GM23338 (cell line): ENCODE data around the gene ETFB. TPM values are rescaled to one million over a fixed set of nuclear protein-coding genes. Genes with fewer than 3 reads are reported as not detected.

Experiments used
- ATAC-seq: fragments of 200-7000 bp; cut with Tn5 transposase; 3 replicates; pipeline ENCODE4 v1.9.1; 2020
- DNase-seq: peaks from one replicate; pipeline ENCODE4 v3.0.0-alpha.2; 2015; ENCODE audit warnings: low spot score
- H2AFZ ChIP-seq: fragments of 200-600 bp; sonication (generic); 2 replicates; pipeline ENCODE4 v1.8.0; 2016; ENCODE audit warnings: antibody characterized with exemption, mild to moderate bottlenecking, moderate library complexity
- H3F3A ChIP-seq: fragments of 200-600 bp; sonication (generic); replicated peaks from 2 replicates; pipeline ENCODE4 v1.8.0; 2017; ENCODE audit warnings: antibody characterized with exemption, mixed run types, low read depth
- H3K27ac ChIP-seq: fragments of 200-600 bp; sonication (generic); 2 replicates; pipeline ENCODE4 v1.6.1; 2016; ENCODE audit warnings: low read depth
- H3K27me3 ChIP-seq: fragments of 200-600 bp; sonication (generic); 2 replicates; pipeline ENCODE4 v1.8.0; 2016; ENCODE audit warnings: mild to moderate bottlenecking, mixed run types, moderate library complexity; ENCODE audit not compliant: insufficient read depth
- H3K36me3 ChIP-seq: fragments of 200-600 bp; sonication (generic); 2 replicates; pipeline ENCODE4 v1.8.0; 2016; ENCODE audit warnings: mild to moderate bottlenecking; ENCODE audit not compliant: insufficient read depth
- H3K4me1 ChIP-seq: fragments of 200-600 bp; sonication (generic); 2 replicates; pipeline ENCODE4 v1.8.0; 2016; ENCODE audit warnings: mild to moderate bottlenecking, moderate library complexity; ENCODE audit not compliant: insufficient read depth
- H3K4me2 ChIP-seq: fragments of 200-600 bp; sonication (generic); 2 replicates; pipeline ENCODE4 v1.7.1; 2017; ENCODE audit warnings: mixed run types
- H3K4me3 ChIP-seq: fragments of 200-600 bp; sonication (generic); 2 replicates; pipeline ENCODE4 v1.6.1; 2016; ENCODE audit warnings: mixed run types
- H3K79me2 ChIP-seq: fragments of 200-600 bp; sonication (generic); replicated peaks from 2 replicates; pipeline ENCODE4 v1.8.0; 2017; ENCODE audit warnings: mild to moderate bottlenecking; ENCODE audit not compliant: insufficient read depth
- H3K9me2 ChIP-seq: fragments of 200-600 bp; sonication (generic); 2 replicates; pipeline ENCODE4 v1.8.0; 2017; ENCODE audit not compliant: insufficient read depth
- H4K20me1 ChIP-seq: fragments of 200-600 bp; sonication (generic); replicated peaks from 2 replicates; pipeline ENCODE4 v1.8.0; 2017; ENCODE audit warnings: mild to moderate bottlenecking; ENCODE audit not compliant: insufficient read depth
- H3K27ac Mint-ChIP-seq: 2 replicates; pipeline ENCODE4 v1.8.0; 2020; ENCODE audit warnings: inconsistent platforms, mild to moderate bottlenecking, moderate library complexity, mixed read lengths
- H3K27me3 Mint-ChIP-seq: 3 replicates; pipeline ENCODE4 v1.8.0; 2022; ENCODE audit warnings: low read depth, mild to moderate bottlenecking, moderate library complexity, mixed read lengths, inconsistent platforms; ENCODE audit not compliant: insufficient read depth, poor library complexity
- H3K36me3 Mint-ChIP-seq: 3 replicates; pipeline ENCODE4 v1.8.0; 2021; ENCODE audit warnings: low read depth, mild to moderate bottlenecking, inconsistent platforms, moderate library complexity, mixed read lengths
- H3K4me1 Mint-ChIP-seq: 3 replicates; pipeline ENCODE4 v1.8.0; 2020; ENCODE audit warnings: mild to moderate bottlenecking, inconsistent platforms, mixed read lengths
- H3K4me3 Mint-ChIP-seq: 3 replicates; pipeline ENCODE4 v1.8.0; 2021; ENCODE audit warnings: moderate library complexity, mild to moderate bottlenecking, inconsistent platforms, mixed read lengths
- H3K9me3 Mint-ChIP-seq: 3 replicates; pipeline ENCODE4 v1.8.0; 2020; ENCODE audit warnings: moderate library complexity, mild to moderate bottlenecking, inconsistent platforms, mixed read lengths
- CREB1 ChIP-seq: fragments of 250-450 bp; sonication (Bioruptor Pico); IDR thresholded peaks from 2 replicates; pipeline ENCODE4 v1.5.0; 2020; ENCODE audit warnings: low read depth, mild to moderate bottlenecking, moderate library complexity
- ETS1 ChIP-seq: IDR thresholded peaks from 2 replicates; pipeline ENCODE4 v1.6.1; 2016; ENCODE audit warnings: antibody characterized with exemption
- EZH2 ChIP-seq: fragments of 200-600 bp; sonication (generic); IDR thresholded peaks from one replicate; pipeline ENCODE4 v1.8.0; 2017; ENCODE audit warnings: antibody characterized with exemption, mild to moderate bottlenecking, low read depth; ENCODE audit not compliant: unreplicated experiment
- EZH2phosphoT487 ChIP-seq: fragments of 200-600 bp; sonication (generic); IDR thresholded peaks from one replicate; pipeline ENCODE4 v1.8.1; 2018; ENCODE audit warnings: antibody characterized with exemption; ENCODE audit not compliant: unreplicated experiment
- NANOG ChIP-seq: IDR thresholded peaks from 2 replicates; pipeline ENCODE4 v1.6.1; 2016; ENCODE audit warnings: antibody characterized with exemption, borderline replicate concordance
- POLR2AphosphoS5 ChIP-seq: IDR thresholded peaks from 2 replicates; pipeline ENCODE4 v1.6.1; 2016; ENCODE audit warnings: antibody characterized with exemption, low read depth
- REST ChIP-seq: IDR thresholded peaks from one replicate; pipeline ENCODE4 v1.6.1; 2018; ENCODE audit warnings: antibody characterized with exemption; ENCODE audit not compliant: unreplicated experiment
- ZNF114 ChIP-seq: fragments of 250-450 bp; sonication (Bioruptor Pico); IDR thresholded peaks from 2 replicates; pipeline ENCODE4 v1.5.0; 2020; ENCODE audit warnings: mild to moderate bottlenecking, moderate library complexity
- ZNF331 ChIP-seq: fragments of 250-450 bp; sonication (Bioruptor Pico); IDR thresholded peaks from 2 replicates; pipeline ENCODE4 v1.5.0; 2020; ENCODE audit warnings: low read depth, mild to moderate bottlenecking, moderate library complexity
- polyA plus RNA-seq: library from polyadenylated mRNA; unstranded; fragments of >200 nt; fragmentation: Nextera tagmentation; extraction: Ambion mirVana; gene quantifications from 2 replicates; pipeline ENCODE4 v1.2.1, GENCODE V29; 2016
- total RNA-seq: library from RNA; depleted of rRNA; stranded (reverse); fragments of >200 nt; shearing (Covaris generic); gene quantifications from 2 replicates; pipeline ENCODE4 v1.2.3, GENCODE V29; 2014
- TF ChIP-seq, protein P1 (sequence below), 2 experiments: fragments of 200-600 bp in 1 of 2; sonication (generic) in 1 of 2; conservative IDR thresholded peaks; 2 replicates each; pipeline versions ENCODE4 v1.5.1 to v1.6.1; 2016 to 2017; ENCODE audit warnings: antibody characterized with exemption in 2 of 2, low read depth in 2 of 2, mild to moderate bottlenecking in 2 of 2, moderate library complexity in 1 of 2

The ETFB gene
- total and polyA plus RNA-seq, 2 experiments from 2014 or later: 37.3 to 63.4 TPM

GRCh38 chr19:51321799-51322198, 44.4 kb downstream of the ETFB start:
- Mint-ChIP-seq H3K9me3 (no peaks in the 10 kb centered on the region; the same call in 2 of the 3 replicates), H3K27ac (no peak overlapping the region), H3K4me3 (no peak overlapping the region), H3K36me3 (peaks cover 5% of the 10 kb centered on the region; the same call in 2 of the 3 replicates), H3K4me1 (peaks cover 6% of the 10 kb centered on the region), H3K27me3 (peaks cover 13% of the 10 kb centered on the region)
- Histone ChIP-seq H3K79me2 (no peaks in the 10 kb centered on the region), H3K27me3 (peaks cover 11% of the 10 kb centered on the region; the same call in 1 of the 2 replicates), H3K4me1 (no peaks in the 10 kb centered on the region; the same call in 1 of the 2 replicates), H3K36me3 (no peaks in the 10 kb centered on the region), H4K20me1 (peaks cover 2% of the 10 kb centered on the region; the same call in 1 of the 2 replicates), H3K4me2 (no peak overlapping the region), H3K9me2 (no peaks in the 10 kb centered on the region), H3K4me3 (no peak overlapping the region), H3F3A (no peaks in the 10 kb centered on the region), H3K27ac (no peak overlapping the region), H2AFZ (no peak overlapping the region)
- no peak for DNase-seq
- ATAC-seq: no peak
- TF ChIP-seq NANOG (no peak), REST (no peak)

- Histone ChIP-seq H3K4me2 (no peak overlapping the region), H3K4me3 (no peak overlapping the region), H2AFZ (no peak overlapping the region), H3K36me3 (no peaks in the 10 kb centered on the region), H3K9me2 (no peaks in the 10 kb centered on the region), H3K79me2 (no peaks in the 10 kb centered on the region), H3K4me1 (no peaks in the 10 kb centered on the region; the same call in 1 of the 2 replicates), H3K27me3 (no peaks in the 10 kb centered on the region), H3F3A (no peaks in the 10 kb centered on the region), H4K20me1 (no peaks in the 10 kb centered on the region; the same call in 1 of the 2 replicates), H3K27ac (no peak overlapping the region)
- no peak overlapping the region for H3K4me3 Mint-ChIP-seq
- H3K4me1 Mint-ChIP-seq: peaks cover 6% of the 10 kb centered on the region
- peaks cover 13% of the 10 kb centered on the region for H3K27me3 Mint-ChIP-seq
- no peak overlapping the region for H3K27ac Mint-ChIP-seq
- peak; percentile 16; the same call in 1 of the 3 replicates for ATAC-seq
- H3K9me3 Mint-ChIP-seq: peaks cover 2% of the 10 kb centered on the region; the same call in 1 of the 3 replicates
- peak; percentile 19 for DNase-seq
- peaks cover 2% of the 10 kb centered on the region; the same call in 2 of the 3 replicates for H3K36me3 Mint-ChIP-seq
- TF ChIP-seq CREB1 (CRISPR knock-in tag): no peak
- no peak for TF ChIP-seq ZNF114 (CRISPR knock-in tag)
- no peak for TF ChIP-seq REST
- TF ChIP-seq EZH2phosphoT487: no peak
- TF ChIP-seq NANOG: no peak
- no peak for TF ChIP-seq POLR2AphosphoS5
- no peak for TF ChIP-seq ETS1
- TF ChIP-seq, protein P1, sequence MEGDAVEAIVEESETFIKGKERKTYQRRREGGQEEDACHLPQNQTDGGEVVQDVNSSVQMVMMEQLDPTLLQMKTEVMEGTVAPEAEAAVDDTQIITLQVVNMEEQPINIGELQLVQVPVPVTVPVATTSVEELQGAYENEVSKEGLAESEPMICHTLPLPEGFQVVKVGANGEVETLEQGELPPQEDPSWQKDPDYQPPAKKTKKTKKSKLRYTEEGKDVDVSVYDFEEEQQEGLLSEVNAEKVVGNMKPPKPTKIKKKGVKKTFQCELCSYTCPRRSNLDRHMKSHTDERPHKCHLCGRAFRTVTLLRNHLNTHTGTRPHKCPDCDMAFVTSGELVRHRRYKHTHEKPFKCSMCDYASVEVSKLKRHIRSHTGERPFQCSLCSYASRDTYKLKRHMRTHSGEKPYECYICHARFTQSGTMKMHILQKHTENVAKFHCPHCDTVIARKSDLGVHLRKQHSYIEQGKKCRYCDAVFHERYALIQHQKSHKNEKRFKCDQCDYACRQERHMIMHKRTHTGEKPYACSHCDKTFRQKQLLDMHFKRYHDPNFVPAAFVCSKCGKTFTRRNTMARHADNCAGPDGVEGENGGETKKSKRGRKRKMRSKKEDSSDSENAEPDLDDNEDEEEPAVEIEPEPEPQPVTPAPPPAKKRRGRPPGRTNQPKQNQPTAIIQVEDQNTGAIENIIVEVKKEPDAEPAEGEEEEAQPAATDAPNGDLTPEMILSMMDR (conservative IDR thresholded peaks at IDR 0.05; ENCODE audit: low read depth in 2 of 2): no peak
- TF ChIP-seq EZH2: no peak
- TF ChIP-seq ZNF331 (CRISPR knock-in tag): no peak
These were observed 45.9 kb downstream of the ETFB start for GRCh38 chr19:51320280-51320657.
